ENCODE data around the gene PEDS1. TPM values are rescaled to one million over a fixed set of nuclear protein-coding genes. Genes with fewer than 3 reads are reported as not detected.

The PEDS1 gene
- total and polyA plus RNA-seq, 2 of the 13 experiments (the other 11 are each of a cell fraction or from before 2014, with no cell fraction given), result 30.5 to 93.9 TPM

GRCh38 chr20:50112512-50113419 lies 40.8 kb downstream of the PEDS1 start, which contains the start of gene UBE2V1 (continued):
- TF ChIP-seq HNF4G (IDR thresholded peaks at IDR 0.05; ENCODE audit: borderline replicate concordance, low read depth, low read length), result 0 out of 2 replicates have a peak, but pooled peaks have one; percentile 7
- peak; percentile 76 for TF ChIP-seq HNF4G (CRISPR knock-in tag; IDR thresholded peaks at IDR 0.05; ENCODE audit: borderline replicate concordance, low read depth)
- TF ChIP-seq ZNF761 (CRISPR knock-in tag; conservative IDR thresholded peaks at IDR 0.05), result peak; percentile 84; the same call in 1 of the 2 replicates
- TF ChIP-seq NFYC (CRISPR knock-in tag; IDR thresholded peaks at IDR 0.05), result peak; percentile 27; the same call in 1 of the 2 replicates
- 0 out of 2 replicates have a peak, but pooled peaks have one; percentile 33 for TF ChIP-seq ZC3H4 (CRISPR knock-in tag; IDR thresholded peaks at IDR 0.05; ENCODE audit: borderline replicate concordance)
- no peak for TF ChIP-seq KIAA2018 (CRISPR knock-in tag; IDR thresholded peaks at IDR 0.05; ENCODE audit: borderline replicate concordance)
- TF ChIP-seq MYC (CRISPR knock-in tag; IDR thresholded peaks at IDR 0.05; ENCODE audit: borderline replicate concordance), result peak; percentile 88
- TF ChIP-seq ZNF33A (CRISPR knock-in tag; IDR thresholded peaks at IDR 0.05; ENCODE audit: borderline replicate concordance), result no peak
- TF ChIP-seq ZBTB43 (CRISPR knock-in tag; conservative IDR thresholded peaks at IDR 0.05), result peak; percentile 83
- no peak; the same call in none of the 2 replicates for TF ChIP-seq NRL (CRISPR knock-in tag; IDR thresholded peaks at IDR 0.05; ENCODE audit: borderline replicate concordance)
- peak in 1 of 2 experiments; percentile 60; a peak in 1 of 4 replicates for TF ChIP-seq ATF4 (CRISPR knock-in tag; IDR thresholded peaks at IDR 0.05)
- TF ChIP-seq ZNF75D (CRISPR knock-in tag; IDR thresholded peaks at IDR 0.05; ENCODE audit: borderline replicate concordance), result no peak
- peak; percentile 87; the same call in 1 of the 2 replicates for TF ChIP-seq SP140L (CRISPR knock-in tag; IDR thresholded peaks at IDR 0.05; ENCODE audit: borderline replicate concordance)
- no peak for TF ChIP-seq ZNF3 (CRISPR knock-in tag; IDR thresholded peaks at IDR 0.05)
- TF ChIP-seq MAZ (IDR thresholded peaks at IDR 0.05; ENCODE audit: borderline replicate concordance, low read depth, low read length), result peak; percentile 39; the same call in 1 of the 2 replicates
- TF ChIP-seq MAZ (CRISPR knock-in tag; IDR thresholded peaks at IDR 0.05; ENCODE audit: low read depth), result peak; percentile 96

Measured in HepG2 (cell line).